ENCODE measurements around the gene ZC2HC1C. TPM values are rescaled to one million over a fixed set of nuclear protein-coding genes. Genes with fewer than 3 reads are reported as not detected.

ZC2HC1C gene
- total and polyA plus RNA-seq, 10 of the 15 experiments (the other 5 are each of a cell fraction or from before 2014, with no cell fraction given): 0.92 to 3.7 (median 1.6) TPM

GRCh38 chr14:75094896-75095295, 25.5 kb downstream of the ZC2HC1C start:
- Histone ChIP-seq H3K9ac (ENCODE audit: control insufficient read depth, insufficient read depth, low read length) (no peak overlapping the region), H3K9me3 (replicated peaks; ENCODE audit: control insufficient read depth, insufficient read depth, low read length) (no peaks in the 10 kb centered on the region), H3K79me2 (ENCODE audit: control insufficient read depth, insufficient read depth, low read length) (no peaks in the 10 kb centered on the region), H3K27ac (ENCODE audit: control insufficient read depth, insufficient read depth) (no peak overlapping the region), H4K20me1 (ENCODE audit: control insufficient read depth, insufficient read depth) (no peaks in the 10 kb centered on the region; the same call in 1 of the 2 replicates), H3K4me1 (ENCODE audit: control insufficient read depth, insufficient read depth, low read length) (no peaks in the 10 kb centered on the region), H3K4me2 (ENCODE audit: control insufficient read depth, insufficient read depth) (no peak overlapping the region), H3K4me3 (no peak overlapping the region), H3K27me3 (replicated peaks in 1 of 2; ENCODE audit: control insufficient read depth in 2 of 2, insufficient read depth in 2 of 2, low read length in 1 of 2) (no peaks in the 10 kb centered on the region), H3K36me3 (ENCODE audit: control insufficient read depth in 2 of 2, insufficient read depth in 2 of 2, low read length in 1 of 2) (peaks cover 0 to 8% of the 10 kb centered on the region in 2 experiments; a peak in 3 of 4 replicates), H2AFZ (ENCODE audit: control insufficient read depth, low read depth, low read length) (no peak overlapping the region)
- POLR2A ChIA-PET: no interaction called here
- TF ChIP-seq NFYA (IDR thresholded peaks at IDR 0.05; ENCODE audit: borderline replicate concordance, low read depth, low read length) (no peak), RELB (IDR thresholded peaks at IDR 0.05; ENCODE audit: low read depth) (no peak), FOXM1 (IDR thresholded peaks at IDR 0.05; ENCODE audit: low read depth, low read length) (no peak), POU2F2 (IDR thresholded peaks at IDR 0.05; ENCODE audit: borderline replicate concordance, low read depth, low read length) (no peak), PML (IDR thresholded peaks at IDR 0.05; ENCODE audit: low read length) (no peak), ATF7 (IDR thresholded peaks at IDR 0.05; ENCODE audit: low read depth) (no peak), WRNIP1 (IDR thresholded peaks at IDR 0.05; ENCODE audit: borderline replicate concordance, low read depth, low read length) (no peak), STAT1 (conservative IDR thresholded peaks at IDR 0.05) (no peak), NR2C1 (IDR thresholded peaks at IDR 0.05) (no peak), ZNF687 (IDR thresholded peaks at IDR 0.05) (no peak), ZBTB33 (IDR thresholded peaks at IDR 0.05) (no peak), EED (IDR thresholded peaks at IDR 0.05; ENCODE audit: low read depth) (no peak), IKZF1 (conservative IDR thresholded peaks at IDR 0.05) (no peak), PAX5 (IDR thresholded peaks at IDR 0.05; ENCODE audit: borderline replicate concordance, low read depth, low read length) (no peak), BMI1 (IDR thresholded peaks at IDR 0.05; ENCODE audit: borderline replicate concordance) (no peak), TARDBP (IDR thresholded peaks at IDR 0.05; ENCODE audit: borderline replicate concordance) (no peak), SUZ12 (IDR thresholded peaks at IDR 0.05; ENCODE audit: unreplicated experiment) (no peak)
- DNase-seq (ENCODE audit: low read depth, low spot score) (no peak), ATAC-seq (no peak), FAIRE-seq (no peak)
- BruUV-seq (replicated peaks): no TSS peak
- CTCF ChIA-PET: interaction anchor here (1.0 kb wide), 1 partner anchor 203 kb away, joined by 3 read pairs; no protein-coding TSS in a partner anchor
- 90% methylated on average over 3 of the region's 3 CpGs for WGBS (ENCODE audit: insufficient coverage, insufficient replicate concordance, low lambda C conversion rate, missing lambda C conversion rate)
- SMC1A ChIA-PET (ENCODE audit: uncharacterized antibody, unreplicated experiment): interaction anchor here (1.0 kb wide), 1 partner anchor 149 kb away, joined by 3 read pairs; no protein-coding TSS in a partner anchor
- RAD21 ChIA-PET (ENCODE audit: unreplicated experiment): interaction anchor here (2.1 kb wide), 1 partner anchor 234 kb away, joined by 5 read pairs; no protein-coding TSS in a partner anchor
- in situ Hi-C loops (cut with MboI): loop anchor here (5.0 kb wide), 1 partner anchor 243 kb away; no protein-coding TSS in a partner anchor
- intact Hi-C loops (cut with micrococcal nuclease; ENCODE audit: unreplicated experiment): no loop called here

Measured in GM12878 (cell line).